Raji (cell line): ENCODE measurements around the gene ENOX1.

ENCODE experiments used
- POLR2A ChIP-seq: IDR thresholded peaks from 2 replicates; pipeline ENCODE4 v1.6.1; 2011; ENCODE audit warnings: low read depth, low read length, control low read depth; ENCODE audit not compliant: insufficient read depth

Gene ENOX1

GRCh38 chr13:43315522-43315921 is 471.2 kb downstream of the ENOX1 start:
- no peak for TF ChIP-seq POLR2A

GRCh38 chr13:43309311-43309710 is 477.5 kb downstream of the ENOX1 start:
- no peak for TF ChIP-seq POLR2A

GRCh38 chr13:43307921-43308433 is 478.8 kb downstream of the ENOX1 start:
- no peak for TF ChIP-seq POLR2A

- no peak for TF ChIP-seq POLR2A
Measured at GRCh38 chr13:43307221-43307920, 479.4 kb downstream of the ENOX1 start.

GRCh38 chr13:43306372-43306771 is 480.4 kb downstream of the ENOX1 start:
- TF ChIP-seq POLR2A: no peak

- no peak for TF ChIP-seq POLR2A
Measured at GRCh38 chr13:43305416-43305815, 481.4 kb downstream of the ENOX1 start.

- TF ChIP-seq POLR2A: no peak
Measured at GRCh38 chr13:43304945-43305344, 481.8 kb downstream of the ENOX1 start.

GRCh38 chr13:43304449-43304848 is 482.3 kb downstream of the ENOX1 start:
- TF ChIP-seq POLR2A: no peak

- TF ChIP-seq POLR2A: no peak
Measured at GRCh38 chr13:43303033-43303729, 483.6 kb downstream of the ENOX1 start.

- no peak for TF ChIP-seq POLR2A
Measured at GRCh38 chr13:43301346-43301969, 485.3 kb downstream of the ENOX1 start.

GRCh38 chr13:43300865-43301264 is 485.9 kb downstream of the ENOX1 start:
- TF ChIP-seq POLR2A: no peak

GRCh38 chr13:43299374-43299773 is 487.4 kb downstream of the ENOX1 start:
- no peak for TF ChIP-seq POLR2A

- TF ChIP-seq POLR2A: no peak
Measured at GRCh38 chr13:43298816-43299215, 488.0 kb downstream of the ENOX1 start.

- TF ChIP-seq POLR2A: no peak
Measured at GRCh38 chr13:43297967-43298678, 488.6 kb downstream of the ENOX1 start.

- no peak for TF ChIP-seq POLR2A
Measured at GRCh38 chr13:43295825-43296564, 490.8 kb downstream of the ENOX1 start.

GRCh38 chr13:43295321-43295720 is 491.5 kb downstream of the ENOX1 start:
- TF ChIP-seq POLR2A: no peak
